Suppressor macrophage treated with lipopolysaccharide for 4 hours (primary cell): ENCODE data around the gene KSR1.
"Not testable (repeated sequence)": the region's sequence is repeated elsewhere in the genome, so short reads cannot be mapped to it uniquely, and the experiment has no call there.

ENCODE experiments used
- DNase-seq: peaks from one replicate; pipeline ENCODE4 v3.0.0-alpha.2; 2020

The KSR1 gene

DNA sequence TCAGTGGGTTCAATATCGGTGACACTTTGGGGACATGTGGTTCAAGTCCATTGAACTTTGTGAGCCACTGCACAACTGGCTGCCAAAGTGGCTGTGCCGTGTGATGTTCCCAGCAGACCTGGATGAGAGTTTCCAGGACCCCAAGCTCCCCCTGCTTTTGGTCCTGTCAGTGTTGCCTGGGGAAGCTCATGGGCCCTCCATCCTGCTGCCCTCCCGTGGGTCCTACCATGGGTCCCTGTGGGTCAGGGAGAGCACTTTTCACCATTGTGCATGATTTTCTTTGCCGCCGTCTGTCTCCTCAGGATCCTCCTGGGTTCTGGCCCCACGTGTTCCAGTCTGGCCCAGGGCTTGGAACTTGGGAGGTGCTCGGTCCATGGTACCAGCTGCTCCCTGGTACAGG lies 212.9 kb downstream of the KSR1 start:
- DNase-seq = no peak

DNA sequence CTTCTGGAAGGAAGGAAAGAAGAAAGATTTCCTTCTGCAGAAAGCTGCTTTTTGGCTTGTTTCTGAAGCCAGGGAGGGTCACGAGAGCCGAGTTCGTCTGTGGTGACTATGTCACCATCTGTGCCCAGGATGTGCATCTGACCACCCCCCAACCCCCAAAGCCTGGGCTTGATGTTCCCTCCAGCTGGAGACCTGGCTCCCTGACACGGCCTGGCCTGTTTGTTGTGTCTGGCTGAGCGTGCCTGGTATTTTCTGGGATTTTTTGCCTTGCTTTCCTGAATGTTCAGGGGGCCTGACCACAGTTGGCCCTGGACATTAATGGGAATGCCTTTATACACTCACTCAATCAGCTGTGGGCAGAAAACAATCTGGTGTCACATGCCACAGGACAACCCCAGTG lies 213.6 kb downstream of the KSR1 start:
- DNase-seq = no peak

DNA sequence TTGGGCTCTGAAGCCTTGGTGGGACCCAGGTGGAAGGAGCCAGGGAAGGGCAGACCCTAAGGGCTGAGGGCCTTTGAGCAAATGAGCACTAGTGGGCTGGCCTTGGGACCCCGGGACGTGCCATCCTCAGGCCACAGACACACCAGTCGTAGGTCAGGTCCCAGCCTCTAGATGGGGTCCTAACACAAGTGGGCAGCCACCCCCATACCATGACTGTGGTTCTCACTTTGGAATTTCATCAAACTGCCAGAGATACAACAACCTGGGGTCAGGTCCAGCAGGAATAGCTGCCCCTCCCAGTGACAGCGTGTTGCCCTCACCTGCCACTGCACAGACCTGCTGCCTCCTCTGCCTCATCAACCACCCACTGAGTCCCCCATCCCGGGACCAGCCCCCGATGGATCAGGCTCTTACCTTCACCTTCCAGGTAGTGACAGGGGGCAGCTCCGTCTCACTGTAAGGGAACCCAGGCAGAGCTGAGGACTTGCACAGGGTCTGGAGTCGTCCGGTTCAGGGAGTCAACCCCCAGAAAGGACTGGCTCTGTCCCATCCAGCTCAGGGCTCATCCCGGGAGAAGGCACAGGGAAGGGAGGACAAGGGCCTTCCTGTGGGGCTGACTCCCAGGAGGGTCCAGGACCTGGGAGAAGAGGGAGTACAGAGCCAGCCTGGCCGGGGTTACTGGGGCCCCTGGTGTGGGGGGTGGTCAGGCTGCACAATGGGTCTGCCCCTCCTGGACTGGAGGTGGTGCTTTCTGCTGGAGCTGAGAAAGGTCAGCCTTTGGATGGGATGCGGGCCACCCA lies 214.7 kb downstream of the KSR1 start:
- no peak for DNase-seq

DNA sequence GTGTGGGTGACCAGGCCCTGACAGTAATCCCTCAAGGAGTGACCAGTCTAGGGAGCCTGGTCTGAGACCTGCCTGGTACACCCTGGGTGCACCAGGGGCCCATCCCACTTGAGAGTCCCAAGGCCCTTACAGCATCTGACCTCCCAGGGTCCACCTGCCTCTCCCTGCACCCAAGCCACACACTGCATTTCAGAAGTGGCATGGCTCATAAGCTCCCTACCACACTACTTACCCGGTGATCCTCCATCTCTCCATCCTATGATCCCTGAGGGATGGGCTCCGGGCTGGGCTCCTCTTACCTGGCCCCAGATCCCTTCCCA lies 215.3 kb downstream of the KSR1 start:
- DNase-seq = no peak

- not testable (repeated sequence) for DNase-seq
Measured at GRCh38 chr17:27671977-27672480, 215.8 kb downstream of the KSR1 start.

GRCh38 chr17:27674335-27674734 lies 218.1 kb downstream of the KSR1 start:
- DNase-seq = no peak
